NB4 (cell line): ENCODE data around the gene CRTAP.

Source experiments
- DNase-seq: peaks from one replicate; pipeline ENCODE4 v3.0.0; 2010; ENCODE audit warnings: low read depth
- H3K4me3 ChIP-seq: one replicate; pipeline ENCODE4 v1.5.1; 2011; ENCODE audit warnings: mild to moderate bottlenecking, low read depth, low read length, moderate library complexity
- CTCF ChIP-seq: IDR thresholded peaks from one replicate; pipeline ENCODE4 v1.5.1; 2012; ENCODE audit warnings: low read depth, low read length
- MAX ChIP-seq: IDR thresholded peaks from 2 replicates; pipeline ENCODE4 v1.6.1; 2011; ENCODE audit warnings: low read depth, low read length
- MYC ChIP-seq: IDR thresholded peaks from 2 replicates; pipeline ENCODE4 v1.6.1; 2011; ENCODE audit warnings: low read depth, low read length
- POLR2A ChIP-seq: IDR thresholded peaks from 2 replicates; pipeline ENCODE4 v1.6.1; 2011; ENCODE audit warnings: mild to moderate bottlenecking; ENCODE audit not compliant: insufficient read length; ENCODE audit errors: extremely low read depth

Gene CRTAP

GRCh38 chr3:33170531-33170930, 56.7 kb downstream of the CRTAP start:
- no peak for TF ChIP-seq MYC
- no peak for TF ChIP-seq CTCF
- TF ChIP-seq MAX: no peak
- no peak for TF ChIP-seq POLR2A
- no peak for DNase-seq
- no peak overlapping the region for H3K4me3 ChIP-seq

GRCh38 chr3:33171580-33171979, 57.8 kb downstream of the CRTAP start:
- TF ChIP-seq MYC (no peak), CTCF (no peak), POLR2A (no peak), MAX (no peak)
- no peak overlapping the region for H3K4me3 ChIP-seq
- DNase-seq: no peak

- H3K4me3 ChIP-seq: no peak overlapping the region
- no peak for DNase-seq
Observed at GRCh38 chr3:33173103-33173502, 59.3 kb downstream of the CRTAP start.

GRCh38 chr3:33173672-33174071, 59.9 kb downstream of the CRTAP start:
- TF ChIP-seq MYC (no peak), MAX (no peak), CTCF (no peak), POLR2A (no peak)
- no peak for DNase-seq
- no peak overlapping the region for H3K4me3 ChIP-seq

More at GRCh38 chr3:33173103-33173502, 59.3 kb downstream of the CRTAP start:
- TF ChIP-seq MAX: no peak
- no peak for TF ChIP-seq CTCF
- TF ChIP-seq MYC: no peak
- no peak for TF ChIP-seq POLR2A

GRCh38 chr3:33174095-33174494, 60.3 kb downstream of the CRTAP start:
- TF ChIP-seq POLR2A: no peak
- no peak for TF ChIP-seq MAX
- TF ChIP-seq CTCF: no peak
- TF ChIP-seq MYC: no peak
- no peak overlapping the region for H3K4me3 ChIP-seq
- no peak for DNase-seq
